H1 (cell line): ENCODE measurements around the gene DENND4B. TPM values are rescaled to one million over a fixed set of nuclear protein-coding genes. Genes with fewer than 3 reads are reported as not detected.

ENCODE experiments used
- CTCF ChIA-PET: fragments of 300-600 bp; sonication (Branson Sonifier 250); formaldehyde crosslinking; loops from one replicate; lab custom pipeline; 2021; ENCODE audit not compliant: partially characterized antibody; lab: Charles Lee
- POLR2A ChIA-PET: fragments of 300-600 bp; sonication (Branson Sonifier 250); formaldehyde crosslinking; loops from one replicate; lab custom pipeline; 2021; ENCODE audit warnings: inconsistent platforms; ENCODE audit not compliant: partially characterized antibody; lab: Charles Lee
- DNase-seq, 2 experiments: peaks; one replicate each; pipeline versions ENCODE4 v3.0.0 to v3.0.0-alpha.2; 2010 to 2022; ENCODE audit warnings: low spot score in 2 of 2, low read depth in 1 of 2, mixed read lengths in 1 of 2
- FAIRE-seq: peaks from 2 replicates; lab custom pipeline; 2011; peaks lifted over from hg19 to GRCh38; lab: Jason Lieb, UNC
- H2AFZ ChIP-seq: 2 replicates; pipeline ENCODE4 v1.8.1; 2012; ENCODE audit warnings: low read length, inconsistent platforms
- H2AK5ac ChIP-seq: 2 replicates; pipeline ENCODE4 v1.6.1; 2013; ENCODE audit warnings: low read depth, low read length
- H2BK120ac ChIP-seq: replicated peaks from 2 replicates; pipeline ENCODE3; 2013; ENCODE audit warnings: low read depth, low read length, inconsistent platforms
- H2BK12ac ChIP-seq: 2 replicates; pipeline ENCODE4 v1.6.1; 2013; ENCODE audit warnings: low read depth, low read length
- H2BK15ac ChIP-seq: 2 replicates; pipeline ENCODE4 v1.6.1; 2013; ENCODE audit warnings: low read length
- H2BK20ac ChIP-seq: 2 replicates; pipeline ENCODE4 v1.6.1; 2013; ENCODE audit warnings: low read length
- H2BK5ac ChIP-seq: 2 replicates; pipeline ENCODE4 v1.6.1; 2013; ENCODE audit warnings: low read depth, low read length
- H3K14ac ChIP-seq: 2 replicates; pipeline ENCODE4 v1.6.1; 2013; ENCODE audit warnings: inconsistent platforms; ENCODE audit not compliant: insufficient read length
- H3K18ac ChIP-seq: 2 replicates; pipeline ENCODE4 v1.6.1; 2013; ENCODE audit warnings: low read length; ENCODE audit errors: extremely low read depth
- H3K23ac ChIP-seq: 2 replicates; pipeline ENCODE4 v1.6.1; 2013; ENCODE audit warnings: inconsistent platforms; ENCODE audit not compliant: insufficient read length
- H3K23me2 ChIP-seq: 2 replicates; pipeline ENCODE4 v1.6.1; 2013; ENCODE audit warnings: low read depth, low read length
- H3K27ac ChIP-seq: 2 replicates; pipeline ENCODE4 v1.6.1; 2011; ENCODE audit warnings: low read depth, low read length, inconsistent platforms
- H3K27me3 ChIP-seq, 4 experiments: replicated peaks in 1 of 4; 1 replicate in 1 of 4; 2 replicates in 3 of 4; pipeline versions ENCODE4 v1.6.1 to v1.8.1; 2011 to 2013; ENCODE audit warnings: low read length in 3 of 4, mild to moderate bottlenecking in 3 of 4, inconsistent platforms in 2 of 4, mixed read lengths in 2 of 4, moderate library complexity in 1 of 4; ENCODE audit not compliant: control insufficient read depth in 3 of 4, insufficient read depth in 3 of 4; ENCODE audit errors: extremely low read depth in 1 of 4
- H3K36me3 ChIP-seq, 4 experiments: 2 replicates each; pipeline versions ENCODE4 v1.6.1 to v1.8.1; 2011 to 2013; ENCODE audit warnings: mild to moderate bottlenecking in 4 of 4, low read length in 3 of 4, moderate library complexity in 2 of 4, control low read depth in 1 of 4, inconsistent platforms in 1 of 4; ENCODE audit not compliant: insufficient read depth in 4 of 4, control insufficient read depth in 2 of 4
- H3K4ac ChIP-seq: replicated peaks from 2 replicates; pipeline ENCODE3; 2013; ENCODE audit warnings: low read length, low read depth, mixed read lengths, inconsistent platforms; ENCODE audit not compliant: insufficient read length
- H3K4me1 ChIP-seq, 4 experiments: replicated peaks in 1 of 4; 1 replicate in 1 of 4; 2 replicates in 3 of 4; pipeline versions ENCODE4 v1.6.1 to v1.8.1; 2011 to 2013; ENCODE audit warnings: low read length in 3 of 4, inconsistent platforms in 2 of 4, mixed read lengths in 1 of 4; ENCODE audit not compliant: insufficient read depth in 4 of 4, control insufficient read depth in 3 of 4
- H3K4me2 ChIP-seq, 2 experiments: 2 replicates each; pipeline versions ENCODE4 v1.6.1 to v1.8.1; 2011 to 2013; ENCODE audit warnings: low read depth in 2 of 2, low read length in 2 of 2, control low read depth in 1 of 2, inconsistent platforms in 1 of 2, mild to moderate bottlenecking in 1 of 2; ENCODE audit not compliant: insufficient read depth in 1 of 2
- H3K4me3 ChIP-seq, 4 experiments: fragments of 200-600, 300-600 bp in 1 of 4; sonication (generic), shearing (Covaris generic), sonication (Bioruptor Twin) in 1 of 4; 2 replicates each; pipeline versions ENCODE4 v1.5.1 to v1.8.1; 2011 to 2016; ENCODE audit warnings: low read length in 4 of 4, low read depth in 3 of 4, control low read depth in 2 of 4, inconsistent platforms in 2 of 4, mild to moderate bottlenecking in 2 of 4, mixed read lengths in 1 of 4, moderate library complexity in 1 of 4; ENCODE audit not compliant: insufficient read depth in 2 of 4; ENCODE audit errors: extremely low read depth in 1 of 4
- H3K56ac ChIP-seq: replicated peaks from 2 replicates; pipeline ENCODE3; 2013; ENCODE audit warnings: low read depth, mild to moderate bottlenecking, mixed read lengths, low read length, inconsistent platforms; ENCODE audit not compliant: insufficient read length
- H3K79me1 ChIP-seq: 2 replicates; pipeline ENCODE4 v1.6.1; 2013; ENCODE audit warnings: low read depth, low read length, control low read depth
- H3K79me2 ChIP-seq, 2 experiments: 2 replicates each; pipeline versions ENCODE4 v1.6.1 to v1.8.1; 2012 to 2013; ENCODE audit warnings: low read length in 2 of 2, mild to moderate bottlenecking in 2 of 2, inconsistent platforms in 1 of 2; ENCODE audit not compliant: insufficient read depth in 2 of 2, control insufficient read depth in 1 of 2
- H3K9ac ChIP-seq, 4 experiments: replicated peaks in 1 of 4; 1 replicate in 1 of 4; 2 replicates in 3 of 4; pipeline versions ENCODE4 v1.6.1 to v1.8.1; 2011 to 2013; ENCODE audit warnings: low read depth in 3 of 4, low read length in 3 of 4, control low read depth in 2 of 4, mild to moderate bottlenecking in 2 of 4, moderate library complexity in 2 of 4, inconsistent platforms in 1 of 4; ENCODE audit errors: extremely low read depth in 1 of 4
- H3K9me3 ChIP-seq, 2 experiments: 2 replicates each; pipeline versions ENCODE4 v1.6.1 to v1.8.1; 2012 to 2013; ENCODE audit warnings: mild to moderate bottlenecking in 2 of 2, moderate library complexity in 2 of 2, control low read depth in 1 of 2, inconsistent platforms in 1 of 2, low read depth in 1 of 2, low read length in 1 of 2, mixed read lengths in 1 of 2; ENCODE audit not compliant: insufficient read depth in 2 of 2
- H4K20me1 ChIP-seq, 2 experiments: replicated peaks in 1 of 2; 2 replicates each; pipeline versions ENCODE3 to v1.8.1; 2011 to 2013; ENCODE audit warnings: inconsistent platforms in 2 of 2, low read length in 2 of 2, mild to moderate bottlenecking in 1 of 2; ENCODE audit not compliant: insufficient read depth in 2 of 2, control insufficient read depth in 1 of 2
- H4K5ac ChIP-seq: 2 replicates; pipeline ENCODE4 v1.6.1; 2013; ENCODE audit warnings: low read length, low read depth, mixed read lengths, inconsistent platforms; ENCODE audit not compliant: insufficient read length
- H4K8ac ChIP-seq: 2 replicates; pipeline ENCODE4 v1.8.0; 2013; ENCODE audit warnings: mild to moderate bottlenecking, moderate library complexity, low read length, inconsistent platforms; ENCODE audit not compliant: insufficient read depth; ENCODE audit errors: extremely low read depth
- H4K91ac ChIP-seq: replicated peaks from 2 replicates; pipeline ENCODE3; 2013; ENCODE audit warnings: low read length, mixed read lengths, inconsistent platforms; ENCODE audit not compliant: insufficient read length
- BCL11A ChIP-seq, 2 experiments: IDR thresholded peaks; one replicate each; pipeline ENCODE4 v1.6.1; 2011; ENCODE audit warnings: low read depth in 2 of 2, low read length in 2 of 2, mild to moderate bottlenecking in 2 of 2
- CHD1 ChIP-seq: IDR thresholded peaks from 2 replicates; pipeline ENCODE4 v1.6.1; 2012; ENCODE audit warnings: low read depth, low read length, improper control_type of control experiment
- HDAC6 ChIP-seq: IDR thresholded peaks from one replicate; pipeline ENCODE4 v1.7.1; 2012; ENCODE audit warnings: low read depth, mild to moderate bottlenecking, inconsistent platforms, low read length, moderate library complexity
- NANOG ChIP-seq: IDR thresholded peaks from 2 replicates; pipeline ENCODE4 v1.6.1; 2011; ENCODE audit warnings: low read length, low read depth, mild to moderate bottlenecking, inconsistent platforms; ENCODE audit not compliant: insufficient read depth, poor library complexity, severe bottlenecking
- POLR2A ChIP-seq, 2 experiments: IDR thresholded peaks; 1 replicate in 1 of 2; 2 replicates in 1 of 2; pipeline ENCODE4 v1.6.1; 2011; ENCODE audit warnings: low read depth in 2 of 2, low read length in 2 of 2, mild to moderate bottlenecking in 2 of 2; ENCODE audit errors: control extremely low read depth in 1 of 2
- POLR2AphosphoS5 ChIP-seq: IDR thresholded peaks from 2 replicates; pipeline ENCODE4 v1.6.1; 2011; ENCODE audit warnings: low read depth, low read length
- TCF12 ChIP-seq: IDR thresholded peaks from 2 replicates; pipeline ENCODE4 v1.6.1; 2011; ENCODE audit warnings: low read depth, mild to moderate bottlenecking, low read length
- WGBS, 2 experiments: shearing (Covaris generic) in 1 of 2; methylation state at CpG; one replicate each; pipeline versions ENCODE4 v1.1.6 to v1.1.7; 2013 to 2015; ENCODE audit warnings: low lambda C conversion rate in 2 of 2, mixed read lengths in 2 of 2, inconsistent platforms in 1 of 2, low coverage in 1 of 2, missing lambda C conversion rate in 1 of 2; ENCODE audit not compliant: insufficient replicate concordance in 2 of 2, insufficient coverage in 1 of 2, insufficient read length in 1 of 2; ENCODE audit errors: extremely low coverage in 1 of 2, missing lambda C conversion rate in 1 of 2; 5-methylcytosine and 5-hydroxymethylcytosine counted together
- polyA plus RNA-seq, 7 experiments: library from polyadenylated mRNA; depleted of rRNA in 3 of 7; stranded (reverse) in 5 of 7; unstranded in 2 of 7; fragments of >200 nt in 5 of 7; fragments of 200-250 nt in 2 of 7; gene quantifications; 1 replicate in 5 of 7; 2 replicates in 1 of 7; 4 replicates in 1 of 7; pipeline versions ENCODE4 v1.2.1 to v1.2.3, GENCODE V29; 2011 to 2013; ENCODE audit warnings: missing spikeins in 2 of 7, mixed read lengths in 2 of 7
- total RNA-seq: library from RNA; stranded (reverse); fragmentation: NEBNext Ultra II Directional; extraction: Animal tissue kit (Norgen Biotek cat#: 25700); gene quantifications from 2 replicates; pipeline ENCODE4 v1.2.1, GENCODE V29; 2021

Gene DENND4B
- total and polyA plus RNA-seq, 2 of the 8 experiments (the other 6 are each of a cell fraction or from before 2014, with no cell fraction given) = 45.6 to 61.1 TPM

GRCh38 chr1:153933430-153933829, 13.1 kb downstream of the DENND4B start:
- peaks cover 0 to 11% of the 10 kb centered on the region in 2 experiments for H4K20me1 ChIP-seq
- no peak overlapping the region for H2BK12ac ChIP-seq
- H3K27ac ChIP-seq = no peak overlapping the region
- no peak overlapping the region for H4K91ac ChIP-seq
- no peak overlapping the region for H2BK20ac ChIP-seq
- DNase-seq = no peak
- no peak overlapping the region for H2BK15ac ChIP-seq
- no peak overlapping the region for H3K18ac ChIP-seq
- ChIA-PET POLR2A (interaction anchor here (0.8 to 3.7 kb wide), 5 partner anchors 12 to 57 kb away, joined by 3 to 24 read pairs (median 7); partner anchors contain the start of genes DENND4B, RPS27 and SLC39A1), CTCF (no interaction called here)
- no peak overlapping the region for H3K56ac ChIP-seq
- H3K14ac ChIP-seq = no peak overlapping the region
- no peak overlapping the region for H3K4ac ChIP-seq
- FAIRE-seq = no peak
- no peak overlapping the region for H2AK5ac ChIP-seq
- H3K4me1 ChIP-seq = no peaks in the 10 kb centered on the region
- no peak overlapping the region for H3K23ac ChIP-seq
- no peaks in the 10 kb centered on the region for H3K9me3 ChIP-seq
- no peaks in the 10 kb centered on the region for H3K27me3 ChIP-seq
- H3K79me2 ChIP-seq = no peaks in the 10 kb centered on the region
- H3K79me1 ChIP-seq = no peaks in the 10 kb centered on the region; the same call in 1 of the 2 replicates
- TF ChIP-seq POLR2AphosphoS5 (no peak), CHD1 (no peak), TCF12 (no peak), HDAC6 (no peak), POLR2A (IDR thresholded peaks at IDR 0.05; ENCODE audit: control extremely low read depth in 1 of 2, low read depth in 2 of 2, low read length in 2 of 2) (no peak), NANOG (no peak), BCL11A (IDR thresholded peaks at IDR 0.05; ENCODE audit: low read depth in 2 of 2, low read length in 2 of 2) (no peak)
- H4K5ac ChIP-seq = no peak overlapping the region
- H3K4me3 ChIP-seq = no peak overlapping the region
- H4K8ac ChIP-seq = no peak overlapping the region
- H3K4me2 ChIP-seq = no peak overlapping the region
- H2AFZ ChIP-seq = no peak overlapping the region
- no peaks in the 10 kb centered on the region; the same call in 1 of the 2 replicates for H3K23me2 ChIP-seq
- no peak overlapping the region for H2BK5ac ChIP-seq
- no peak overlapping the region for H3K9ac ChIP-seq
- peaks cover 12 to 57% (median 45%) of the 10 kb centered on the region in 4 experiments for H3K36me3 ChIP-seq
- H2BK120ac ChIP-seq = no peak overlapping the region
- WGBS, 2 experiments = 91% methylated on average over 12 of the region's 14 CpGs; no CpG with 5 or more reads in 1 of the 2 experiments
